Stimulated activated CD4-positive, alpha-beta T cell treated with anti-CD3 and anti-CD28 coated beads, Interleukin-15, amount 100 ng/mL, for 24 hours (primary cell): ENCODE data around the gene TSHZ2.

Experiments used
- DNase-seq: peaks from one replicate; pipeline ENCODE4 v3.0.0-alpha.2; 2020

TSHZ2 gene

DNA sequence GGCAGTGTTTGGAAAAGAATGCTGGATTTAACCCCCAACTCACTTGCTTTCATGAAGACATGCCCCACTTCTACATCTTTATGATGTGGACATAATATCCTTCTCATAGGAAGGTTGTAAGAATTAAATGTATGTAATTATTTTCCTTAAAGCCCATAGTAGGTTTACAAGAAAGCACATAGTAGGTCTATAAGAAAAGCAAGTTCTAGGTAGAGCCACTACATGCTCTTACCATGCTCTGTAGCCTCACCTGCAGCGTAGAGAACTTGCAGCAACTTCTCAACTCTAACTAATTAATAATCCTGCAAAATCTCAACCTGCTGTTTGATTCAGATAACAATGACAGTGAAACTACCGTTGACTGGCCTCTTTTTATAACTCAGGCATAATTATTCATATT, 288.4 kb downstream of the TSHZ2 start:
- DNase-seq, result no peak

DNA sequence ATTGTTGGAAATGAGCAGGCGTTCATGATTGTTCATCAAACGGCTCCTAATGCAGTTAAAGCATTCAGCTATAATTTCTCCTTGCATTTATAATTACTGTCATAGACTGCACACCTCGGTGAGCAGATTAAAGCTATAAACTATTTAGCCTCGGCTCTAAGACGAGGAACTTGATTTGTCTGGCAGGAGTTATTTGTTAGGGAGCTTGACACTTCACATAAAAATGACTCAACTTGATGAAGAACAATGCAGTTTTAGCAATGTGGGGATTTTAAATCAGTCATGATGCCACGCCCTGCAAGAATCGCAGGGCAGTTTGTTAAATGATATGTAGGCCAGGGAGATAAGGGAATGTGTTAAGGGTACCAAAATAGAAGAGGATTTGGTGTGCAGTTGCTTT, 290.2 kb downstream of the TSHZ2 start:
- no peak for DNase-seq

DNA sequence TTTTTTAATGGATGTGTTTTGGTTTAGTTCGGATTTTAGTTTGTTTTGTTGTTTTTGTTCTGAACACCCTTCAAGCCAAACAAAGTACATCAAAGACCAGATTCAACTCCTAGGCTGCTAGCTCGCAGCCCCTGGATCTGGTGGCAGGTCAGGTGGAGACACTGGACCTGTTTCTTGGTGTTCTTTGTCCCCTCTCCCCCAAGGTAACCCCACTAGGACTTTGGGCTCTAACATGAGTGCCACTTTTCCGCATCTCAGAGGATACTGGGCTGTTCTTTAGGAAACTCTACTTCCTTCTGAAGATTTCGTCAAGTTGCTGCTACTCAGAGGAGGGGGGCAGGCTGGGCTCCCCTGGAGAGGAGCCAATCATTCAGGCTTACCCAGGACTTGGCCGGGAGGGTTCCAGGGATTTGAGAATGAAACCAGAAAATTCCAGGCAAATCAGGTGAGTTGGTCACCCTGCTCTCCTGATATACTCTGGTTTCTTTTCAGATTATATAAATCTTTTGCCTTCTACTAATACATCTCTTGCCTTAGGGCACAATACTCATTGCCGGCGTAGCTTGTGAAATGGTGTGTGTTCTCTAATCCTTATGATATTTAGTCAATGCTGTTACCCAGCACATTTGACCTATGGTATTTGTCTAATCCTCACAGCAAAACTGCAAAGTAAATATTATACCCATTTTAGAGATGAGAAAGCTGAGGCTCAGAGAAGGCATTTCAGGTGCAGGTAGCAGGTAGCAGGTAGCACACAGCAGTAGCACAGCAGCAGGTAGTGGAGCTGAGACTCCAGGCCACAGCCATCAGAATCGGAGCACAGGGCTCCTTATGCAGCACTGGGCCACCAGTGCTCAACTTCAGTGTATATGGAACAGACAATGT, 291.6 kb downstream of the TSHZ2 start:
- DNase-seq, result no peak

DNA sequence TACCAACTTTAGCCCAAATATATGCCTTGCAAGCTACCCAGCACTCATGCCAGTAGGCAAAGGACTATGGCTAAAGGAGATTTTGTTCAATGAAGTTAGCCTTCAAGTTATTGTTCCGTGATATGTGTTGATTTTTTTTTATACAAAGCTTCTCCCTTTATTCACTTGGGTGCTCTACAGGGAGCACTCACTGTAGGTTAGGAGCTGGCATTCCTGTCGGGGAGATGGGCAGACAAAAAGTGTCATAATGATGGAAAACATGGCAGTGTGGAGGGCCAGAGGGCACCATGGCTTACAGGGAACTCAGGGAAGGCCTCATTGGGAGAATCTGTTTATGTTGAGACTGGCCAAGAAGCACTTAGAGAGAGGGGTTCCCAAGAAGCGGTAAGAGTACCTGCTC, 292.4 kb downstream of the TSHZ2 start:
- no peak for DNase-seq

DNA sequence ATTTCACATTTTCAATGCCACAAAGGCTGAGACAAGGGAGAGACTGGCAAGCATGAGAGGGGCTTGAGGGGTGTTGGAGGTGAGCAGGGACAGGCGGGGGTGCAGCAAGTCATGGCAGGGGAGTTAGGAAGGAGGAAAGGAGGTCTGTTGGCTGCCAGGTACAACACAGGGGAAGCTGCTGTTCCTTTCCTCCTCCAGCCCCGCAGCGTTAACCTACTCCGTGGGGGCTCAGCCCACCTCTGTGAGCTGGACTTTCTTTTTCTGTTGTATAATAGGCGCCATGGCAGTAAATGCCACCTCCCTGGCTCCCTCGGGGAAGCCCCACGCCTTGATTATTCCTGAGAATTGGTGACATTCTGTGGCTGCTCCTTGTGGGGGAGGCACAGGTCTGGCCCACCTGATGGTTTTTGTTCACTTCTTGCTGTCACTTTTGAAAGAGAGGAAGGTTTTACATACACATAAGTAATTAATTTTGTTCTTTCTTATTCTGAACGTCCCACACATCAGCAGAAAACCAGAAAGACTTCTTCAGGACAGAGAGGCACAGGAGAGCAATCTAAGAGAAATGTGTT, 293.2 kb downstream of the TSHZ2 start:
- DNase-seq, result no peak

DNA sequence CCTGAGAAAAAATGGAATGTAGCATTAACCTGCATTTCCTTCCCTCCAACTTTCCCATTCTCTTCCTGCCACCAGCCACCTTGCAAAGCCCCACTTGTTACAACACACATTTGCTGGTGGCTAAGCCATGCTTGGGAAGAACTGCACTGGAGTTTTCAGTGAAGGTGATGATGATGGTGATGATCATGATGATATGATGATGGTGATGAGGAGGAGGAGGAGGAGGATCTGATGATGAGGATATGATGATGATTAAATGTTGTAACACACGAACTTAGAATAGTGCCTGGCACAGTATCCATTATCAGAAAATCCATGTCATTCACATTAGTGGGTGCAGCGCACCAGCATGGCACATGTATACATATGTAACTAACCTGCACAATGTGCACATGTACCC, 297.2 kb downstream of the TSHZ2 start:
- no peak for DNase-seq

DNA sequence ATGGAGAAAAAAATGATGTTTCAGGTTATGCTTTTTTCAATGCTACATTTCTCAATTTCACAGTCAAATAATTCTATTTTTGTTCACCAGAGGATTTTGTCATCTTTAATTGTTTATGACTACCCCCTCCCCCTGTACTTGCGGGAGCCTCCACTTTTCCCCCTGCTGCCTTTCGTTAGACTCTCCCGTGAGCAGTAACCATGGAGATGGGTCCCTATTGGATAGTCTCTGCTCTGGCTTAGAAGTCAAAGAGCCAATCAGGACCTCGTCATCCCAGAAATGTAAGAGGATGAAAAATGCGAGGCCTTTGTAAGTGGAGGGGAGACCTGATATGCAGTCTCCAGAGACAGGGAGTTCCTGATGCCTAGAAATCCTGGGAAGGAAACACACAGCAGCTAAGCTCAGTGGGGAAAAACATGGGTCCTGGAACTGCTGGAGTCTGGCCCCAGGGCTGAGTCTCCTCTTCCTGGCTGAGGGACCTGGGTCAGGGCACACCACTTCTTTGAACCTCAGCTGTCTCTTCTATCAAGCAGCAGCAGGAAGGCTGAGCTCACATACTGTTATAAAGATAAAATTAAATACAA, 298.7 kb downstream of the TSHZ2 start:
- no peak for DNase-seq

DNA sequence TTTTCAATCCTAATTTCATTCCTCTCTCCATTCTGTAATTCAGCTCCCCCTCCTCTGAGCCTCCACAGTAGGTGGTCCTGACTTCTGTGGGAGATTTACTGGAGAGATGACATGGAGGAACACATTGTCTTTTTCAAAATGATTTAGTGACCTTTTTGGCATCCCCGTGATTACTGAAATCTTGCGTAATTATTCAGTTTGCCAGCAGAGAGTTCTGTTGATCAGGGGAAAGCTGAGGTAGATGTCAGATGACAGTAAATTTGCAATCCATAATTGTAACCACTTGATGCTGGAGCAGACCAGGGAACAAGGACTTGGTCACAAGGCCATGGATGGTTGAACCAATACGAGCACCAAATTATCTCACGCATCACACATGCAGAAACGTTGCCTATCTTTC, 302.2 kb downstream of the TSHZ2 start:
- no peak for DNase-seq

DNA sequence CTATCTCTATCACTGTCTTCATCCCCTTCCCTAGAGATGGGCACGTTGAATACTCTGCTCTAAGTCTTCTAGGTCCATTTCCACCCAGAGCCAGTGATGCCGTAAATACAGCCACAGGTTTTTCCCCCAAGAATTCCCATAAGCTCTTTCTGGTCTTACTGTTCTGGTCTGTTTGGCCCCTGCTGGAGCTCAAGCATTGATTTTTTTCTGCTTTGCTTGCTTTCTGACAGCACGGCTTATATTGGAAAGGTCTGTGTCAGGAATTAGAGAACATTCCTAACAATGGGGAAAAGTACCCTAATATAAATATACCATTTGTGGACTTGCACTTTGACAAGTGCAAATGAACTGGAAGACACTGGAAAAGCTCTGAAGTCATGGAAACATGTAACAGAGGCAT, 302.6 kb downstream of the TSHZ2 start:
- no peak for DNase-seq

DNA sequence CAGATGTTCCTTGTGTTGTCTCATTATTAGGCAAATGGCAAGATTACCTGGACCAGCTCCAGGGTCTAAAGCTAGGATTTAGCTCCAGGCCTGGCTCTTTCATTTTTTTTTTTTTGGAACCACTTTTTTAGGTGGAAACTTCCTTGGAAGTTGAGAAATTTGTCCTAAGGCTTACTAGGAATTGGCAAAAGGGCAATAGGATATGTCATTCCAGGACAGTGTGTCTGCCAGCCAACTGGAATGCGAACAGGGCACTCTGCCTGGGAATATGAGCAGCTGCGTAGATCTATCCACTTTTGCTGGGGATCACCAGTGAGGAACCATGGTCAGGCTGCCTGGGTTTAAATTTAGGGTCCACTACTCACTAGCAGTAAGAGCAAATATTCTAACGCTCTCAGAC, 304.0 kb downstream of the TSHZ2 start:
- no peak for DNase-seq

DNA sequence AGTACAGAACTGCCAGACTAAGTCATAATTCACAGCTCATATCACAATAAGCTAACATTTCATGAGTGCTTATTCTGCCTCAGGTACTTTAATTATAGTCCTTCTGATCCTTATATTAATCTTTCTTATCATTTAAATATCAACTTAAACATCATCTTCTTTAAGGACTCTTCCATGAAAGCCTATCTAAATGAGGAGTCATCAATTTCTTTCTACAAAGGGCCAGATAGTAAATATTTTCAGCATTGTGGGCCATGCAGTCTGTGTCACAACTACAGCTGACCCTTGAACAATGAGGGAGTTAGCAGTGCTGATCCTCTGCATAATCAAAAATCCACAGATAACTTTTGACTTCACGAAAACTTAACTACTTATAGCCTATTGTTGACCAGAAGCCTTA, 306.4 kb downstream of the TSHZ2 start:
- DNase-seq, result no peak

DNA sequence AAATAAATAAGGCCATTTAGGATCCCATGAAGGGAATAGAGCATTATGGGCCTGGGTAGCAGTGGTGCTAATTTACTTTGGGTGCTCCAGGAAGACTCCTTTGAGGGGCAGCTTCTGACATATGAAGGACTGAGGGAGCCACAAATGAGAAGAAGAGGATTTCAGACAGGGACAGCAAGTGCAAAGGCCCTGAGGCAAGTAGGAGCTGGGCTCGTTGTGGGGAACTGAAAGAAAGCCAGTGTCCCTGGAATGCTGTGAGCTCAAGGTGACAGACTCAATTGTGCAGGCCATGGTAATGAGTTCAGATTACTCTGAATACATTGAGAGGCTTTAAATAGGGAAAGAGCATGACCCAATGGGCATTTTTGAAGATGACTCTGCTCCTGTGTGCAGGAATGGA, 307.6 kb downstream of the TSHZ2 start:
- no peak for DNase-seq

DNA sequence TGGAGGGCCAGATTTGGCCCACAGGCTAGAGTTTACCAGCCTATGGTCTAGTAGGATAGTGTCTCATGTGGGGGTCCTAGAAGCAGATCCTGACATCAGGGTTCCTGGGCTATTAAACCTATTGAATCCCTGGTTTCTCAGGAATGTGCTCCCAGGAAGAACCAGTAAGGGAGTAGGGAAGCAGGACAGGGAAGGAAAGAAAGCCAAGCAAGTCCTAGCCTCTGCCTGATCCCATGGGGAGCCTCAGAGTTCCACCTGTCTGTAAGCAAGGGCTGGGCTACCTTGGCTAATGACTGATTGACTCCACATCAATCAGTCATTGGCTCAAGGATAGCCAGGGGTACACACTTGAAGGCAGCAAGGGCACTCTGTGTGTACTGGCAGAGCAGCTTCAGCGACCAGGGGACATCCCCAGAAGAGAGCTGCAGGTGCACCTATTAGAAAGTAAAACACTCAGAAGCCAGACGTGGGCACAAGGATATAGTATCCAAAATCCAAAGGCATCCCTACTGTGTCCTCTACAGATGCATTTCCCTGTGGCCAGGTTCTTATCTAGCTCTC, 309.5 kb downstream of the TSHZ2 start:
- DNase-seq, result no peak

DNA sequence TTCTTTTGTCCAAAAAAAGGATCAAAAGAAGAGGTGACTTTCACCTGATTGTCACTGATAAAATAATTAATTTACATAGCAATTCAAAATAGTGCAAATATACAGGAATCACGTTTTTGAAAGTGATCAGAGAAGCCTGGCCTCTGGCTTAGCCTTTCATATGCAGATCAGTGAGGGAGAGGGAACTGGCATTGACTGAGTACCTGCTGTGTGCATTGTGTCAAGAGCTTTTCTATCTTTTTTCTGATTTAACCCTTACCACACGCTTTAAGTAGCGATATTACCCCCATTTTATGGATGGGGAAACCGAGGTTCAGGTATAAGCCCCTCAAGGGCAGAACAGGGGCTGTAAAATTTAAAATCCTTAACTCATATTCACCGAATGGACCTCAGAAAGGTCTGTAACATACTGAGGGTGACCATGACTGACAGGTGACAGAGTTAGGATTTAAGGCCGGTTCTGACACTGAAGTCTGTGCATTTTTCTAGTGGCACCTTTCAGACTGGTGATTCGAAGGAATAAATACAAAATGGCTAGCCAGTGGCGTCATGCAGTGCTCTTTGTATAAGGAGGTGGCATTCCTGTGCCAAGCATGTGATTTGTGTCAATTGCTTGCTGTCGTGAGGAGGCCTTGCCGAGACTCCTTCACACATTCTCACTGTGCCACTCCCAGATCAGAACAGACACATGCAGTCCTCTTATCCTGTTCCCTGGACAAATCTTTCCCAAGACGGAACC, 310.2 kb downstream of the TSHZ2 start:
- no peak for DNase-seq

DNA sequence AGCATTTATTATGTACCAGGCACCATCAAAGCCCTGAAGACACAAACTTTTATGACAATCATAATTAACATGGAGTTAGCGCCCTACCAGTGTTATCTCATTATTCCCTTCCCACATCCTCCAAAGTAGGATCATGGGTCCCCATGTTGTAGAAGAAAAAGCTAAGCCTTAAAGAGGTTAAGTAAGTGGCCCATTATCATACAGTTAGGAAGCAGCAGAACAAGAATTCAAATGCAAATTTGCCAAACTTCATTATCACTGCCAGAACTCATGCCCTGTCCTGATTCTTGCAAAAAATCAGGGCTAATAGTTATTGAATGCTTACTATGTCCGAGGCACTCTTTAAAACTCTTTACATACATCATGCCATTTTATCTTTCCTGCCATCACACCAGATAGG, 310.9 kb downstream of the TSHZ2 start:
- no peak for DNase-seq

DNA sequence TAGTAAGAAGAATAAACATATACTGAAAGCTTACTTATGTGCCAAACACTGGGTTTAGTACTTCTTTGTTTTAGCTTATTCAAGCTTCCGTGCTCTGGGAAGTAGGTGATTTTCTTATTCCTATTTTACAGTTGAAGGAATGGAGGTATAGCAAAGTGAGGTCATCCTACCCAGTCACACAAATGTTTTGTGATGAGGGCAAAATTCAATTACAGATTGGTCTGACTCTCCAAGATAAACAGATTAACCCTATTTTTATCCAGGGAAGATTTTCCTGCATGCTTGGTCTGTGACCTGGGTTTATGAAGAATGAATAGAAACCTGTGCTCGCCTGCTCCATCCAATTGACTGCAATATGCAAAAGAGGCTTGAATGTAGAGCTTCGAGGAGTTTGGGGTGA, 311.4 kb downstream of the TSHZ2 start:
- no peak for DNase-seq

DNA sequence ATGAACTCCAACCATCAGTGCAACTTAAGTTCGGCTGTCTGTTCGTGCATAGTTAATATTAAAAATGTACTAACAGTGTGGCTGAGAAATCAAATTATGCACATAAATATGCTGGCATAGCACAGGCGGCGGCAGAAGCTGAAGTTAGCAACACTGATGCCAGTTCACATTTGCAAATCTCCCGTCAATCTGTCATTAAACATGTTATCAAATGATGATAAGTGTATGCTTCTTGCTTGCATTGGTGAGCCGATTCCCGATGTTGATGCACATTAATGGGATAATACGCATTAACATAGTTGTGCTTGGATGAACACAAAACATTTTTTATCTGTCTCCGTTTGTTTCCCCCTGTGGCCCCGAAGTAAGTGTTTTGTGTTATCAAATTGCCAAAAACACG, 312.1 kb downstream of the TSHZ2 start:
- no peak for DNase-seq

DNA sequence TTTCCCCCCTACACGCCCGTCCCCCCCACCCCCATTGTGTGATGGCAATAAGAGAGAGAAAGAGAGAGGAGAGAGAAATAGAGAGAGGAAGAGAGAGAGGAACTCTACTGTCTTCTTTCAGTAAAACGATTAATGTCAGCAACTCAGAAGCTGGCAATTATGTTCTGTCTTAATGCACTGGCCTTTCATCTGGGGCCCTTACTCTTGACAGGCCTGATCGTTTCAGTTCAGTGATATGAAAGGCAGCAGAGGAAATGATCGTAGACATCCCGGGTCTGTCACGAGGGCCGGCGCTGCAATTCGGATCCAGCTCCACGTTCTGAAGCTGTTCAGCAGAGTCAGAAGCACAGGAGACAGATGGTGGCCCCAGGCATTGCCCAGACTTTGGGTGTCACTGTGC, 312.5 kb downstream of the TSHZ2 start:
- no peak for DNase-seq

DNA sequence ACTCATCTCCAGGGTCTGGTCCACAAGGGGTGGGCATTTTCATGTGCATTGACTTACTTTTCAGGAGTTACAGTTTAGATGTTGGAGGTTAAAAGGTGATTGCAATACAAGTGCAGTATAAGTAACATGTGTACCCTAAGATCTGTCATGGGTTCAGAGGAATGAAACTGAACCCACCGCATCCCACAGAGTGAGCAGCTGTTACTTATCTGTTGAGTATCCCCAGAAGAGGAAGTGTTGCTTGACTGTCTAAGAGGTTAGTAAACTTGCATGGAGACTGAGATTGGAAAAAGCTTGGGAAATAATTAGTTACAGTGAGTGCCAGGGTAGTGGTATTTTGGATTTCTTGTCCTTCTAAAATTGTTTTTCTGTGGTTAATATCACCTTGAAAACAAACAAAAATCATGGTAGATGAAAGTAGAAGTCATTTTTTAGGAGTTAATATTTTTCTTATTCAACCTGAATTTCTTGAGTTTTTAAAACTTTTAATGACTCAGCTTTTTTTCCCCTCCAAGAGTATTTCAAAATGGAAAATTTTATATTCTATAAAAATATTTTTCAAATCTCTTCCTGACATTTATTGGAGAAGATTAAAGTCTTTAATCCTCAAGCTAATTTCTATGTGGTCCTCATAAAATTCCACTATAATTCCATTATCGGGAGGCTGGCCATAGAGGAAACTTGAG, 315.3 kb downstream of the TSHZ2 start:
- no peak for DNase-seq

DNA sequence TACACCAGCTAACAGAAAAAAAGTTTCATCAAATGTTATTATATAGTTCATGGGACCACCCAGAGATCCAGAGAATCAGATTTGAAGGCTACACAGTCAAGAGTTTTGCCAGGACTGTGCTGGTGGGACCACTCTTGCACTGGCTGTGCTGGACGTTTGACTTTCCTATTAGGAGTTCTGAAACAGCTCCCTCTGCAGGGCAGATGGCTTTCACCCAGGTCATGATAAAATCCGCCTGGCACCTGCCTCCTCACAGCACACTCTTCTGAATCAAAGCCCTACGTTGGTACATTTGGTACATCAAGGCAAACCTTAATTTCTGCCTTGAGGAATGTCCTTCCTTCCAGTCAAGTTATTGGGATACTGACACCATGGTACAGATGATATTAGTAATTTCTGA, 319.4 kb downstream of the TSHZ2 start:
- DNase-seq, result peak; percentile 3

DNA sequence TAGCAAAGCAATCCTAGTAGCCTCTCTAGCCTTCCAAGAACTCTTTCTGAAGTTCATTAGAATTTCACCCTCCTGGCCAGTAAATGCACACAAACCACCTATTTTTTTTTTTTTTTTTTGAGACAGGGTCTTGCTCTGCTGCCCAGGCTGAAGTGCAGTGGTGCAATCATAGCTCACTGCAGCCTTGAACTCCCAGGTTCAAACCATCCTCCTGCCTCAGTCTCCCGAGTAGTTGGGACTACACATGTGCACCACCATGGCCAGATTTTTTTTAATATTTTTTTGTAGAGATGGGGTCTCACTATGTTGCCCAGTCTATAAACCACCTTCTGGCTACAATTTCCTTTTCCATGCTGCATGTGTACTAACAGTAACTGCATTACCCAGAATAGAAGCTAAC, 320.2 kb downstream of the TSHZ2 start:
- DNase-seq, result no peak

DNA sequence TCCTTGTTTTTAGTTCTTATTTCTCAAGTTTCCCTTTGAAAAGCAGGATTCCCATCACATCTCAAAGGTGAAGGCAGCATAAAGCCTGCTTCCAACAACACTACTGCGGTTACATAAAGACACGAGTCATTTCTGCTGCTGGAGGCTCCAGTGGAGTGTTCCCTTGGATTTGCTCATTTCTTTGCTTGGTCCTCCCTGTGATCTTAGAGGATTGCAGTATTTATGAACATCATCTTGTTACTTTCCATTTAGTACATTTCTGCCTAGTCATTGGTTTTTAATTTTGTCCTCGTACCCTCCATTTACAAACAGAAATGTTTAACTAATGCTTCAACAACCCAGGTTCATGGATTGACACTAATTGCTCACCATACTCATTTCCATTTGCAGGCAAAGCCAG, 322.6 kb downstream of the TSHZ2 start:
- no peak for DNase-seq

DNA sequence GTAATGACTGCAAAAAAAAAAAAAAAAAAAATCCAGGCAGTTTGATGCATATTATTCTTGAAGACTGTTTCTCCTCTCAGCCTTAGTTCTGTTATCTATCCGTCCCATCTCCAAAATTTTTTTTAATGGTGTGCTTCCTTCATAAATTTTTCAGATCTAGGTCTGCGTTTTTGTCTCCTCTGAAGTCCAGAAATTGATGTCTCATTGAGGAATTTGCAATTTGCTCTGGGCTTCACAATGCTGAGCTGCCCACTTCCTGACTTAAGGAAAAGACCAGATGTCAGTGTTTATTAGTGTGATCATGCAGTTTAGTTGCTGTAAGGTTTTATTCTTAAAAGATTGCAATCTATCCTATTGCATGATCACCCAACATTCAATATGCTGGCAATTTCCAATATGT, 323.9 kb downstream of the TSHZ2 start:
- no peak for DNase-seq
